ENCODE results near the gene PDCD1. TPM values are rescaled to one million over a fixed set of nuclear protein-coding genes. Genes with fewer than 3 reads are reported as not detected.
A peak's percentile ranks its signal among the peaks of the same experiment; 100 is the strongest.

The PDCD1 gene
- total RNA-seq, 6 donors from 2014 or later: 0.49 to 4.2 (median 0.91) TPM; not detected in 1

DNA sequence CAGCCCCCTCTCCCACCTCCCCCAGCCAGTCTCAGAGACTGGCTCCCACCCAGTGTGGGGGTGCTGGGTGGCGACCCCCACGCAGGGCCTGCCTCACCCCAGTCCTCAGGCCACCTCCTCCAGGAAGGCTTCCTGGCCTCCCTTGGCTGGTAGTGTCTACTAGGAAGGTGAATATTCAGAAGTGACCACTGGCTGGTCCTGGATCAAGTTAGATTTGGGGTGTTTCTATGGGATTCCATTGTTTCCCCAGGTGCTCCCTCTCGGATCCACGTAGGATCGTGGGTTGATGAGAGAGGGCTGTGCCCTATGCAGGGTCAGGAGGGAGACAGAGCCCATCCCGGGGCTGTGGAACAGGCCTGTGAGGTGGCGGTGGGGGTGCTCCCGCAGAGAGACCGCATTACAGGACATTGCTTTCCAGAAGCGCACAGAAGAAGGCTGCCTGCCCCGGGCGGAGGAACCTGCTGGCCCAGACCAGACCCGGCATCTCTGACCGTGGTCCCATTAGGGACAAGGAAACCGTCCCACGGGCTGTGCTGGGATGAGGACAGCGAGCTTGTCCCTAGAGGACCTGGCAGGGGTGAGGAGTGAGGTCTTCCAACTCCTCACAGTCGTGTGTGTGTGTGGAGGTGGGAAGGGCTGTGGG lies 3.3 kb downstream of the PDCD1 start:
- WGBS, 2 donors: 86 to 88% methylated on average over 15 to 18 of the region's 18 CpGs
- DNase-seq (peak in 1 of 2 donors; percentile 66), ATAC-seq (ENCODE audit: low FRiP score in 2 of 2) (no peak)
- Histone ChIP-seq H3K4me3 (no peak overlapping the region), H3K27me3 (no peaks in the 10 kb centered on the region), H3K9me3 (no peaks in the 10 kb centered on the region), H3K27ac (no peak overlapping the region), H3K4me1 (peaks cover 0 to 14% (median 9%) of the 10 kb centered on the region in 4 donors), H3K36me3 (no peaks in the 10 kb centered on the region)
- no peak for TF ChIP-seq EP300 (IDR thresholded peaks at IDR 0.05)

DNA sequence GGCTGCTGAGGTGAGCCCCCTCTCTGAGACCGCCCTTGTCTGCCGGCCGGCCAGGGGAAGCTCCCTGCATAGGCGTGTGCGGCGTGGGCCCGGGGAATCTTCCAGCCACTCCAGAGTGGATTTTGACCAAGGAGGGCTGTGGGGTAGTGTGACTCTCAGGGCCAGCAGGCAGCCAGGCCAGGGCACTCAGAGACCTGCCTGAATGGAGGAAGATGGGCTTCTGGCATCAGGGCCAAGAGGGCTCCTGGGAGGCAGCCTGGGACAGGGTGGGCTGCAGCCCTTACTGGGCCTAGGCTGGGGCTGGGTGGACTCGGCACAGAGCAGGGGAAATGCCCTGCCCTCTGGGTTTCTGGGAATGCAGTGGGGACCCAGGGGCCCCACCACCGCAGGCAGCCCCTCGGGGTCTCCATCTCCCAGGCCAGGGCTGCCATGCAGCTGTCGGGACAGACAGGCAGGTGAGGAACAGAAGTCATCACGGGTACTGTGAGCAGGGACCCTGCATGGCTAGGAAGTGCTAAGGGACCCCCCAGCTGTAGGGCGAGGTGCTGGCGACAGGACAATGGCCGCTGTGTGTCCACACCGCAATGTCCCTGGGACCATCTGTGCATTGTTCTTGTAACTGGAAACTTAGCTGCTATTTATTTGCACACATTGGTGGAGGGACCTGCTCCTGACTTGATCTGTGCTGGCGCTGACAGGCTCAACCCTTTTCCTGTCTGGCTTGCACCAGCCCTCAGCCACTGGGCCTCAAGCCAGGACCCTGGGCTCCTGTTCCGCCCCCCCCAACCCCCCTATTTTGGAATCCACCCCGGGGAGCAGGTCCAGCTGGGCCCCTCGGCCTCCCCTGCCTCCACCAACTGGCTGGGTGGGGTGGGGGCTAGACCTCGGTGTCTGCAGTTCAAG lies 4.1 kb downstream of the PDCD1 start:
- H3K4me1 ChIP-seq: peaks cover 0 to 8% (median 6%) of the 10 kb centered on the region in 4 donors
- no peaks in the 10 kb centered on the region for H3K36me3 ChIP-seq
- WGBS, 2 donors: 53 to 93% methylated on average over 3 to 19 of the region's 21 CpGs
- no peaks in the 10 kb centered on the region for H3K27me3 ChIP-seq
- no peak for TF ChIP-seq POLR2AphosphoS5 (IDR thresholded peaks at IDR 0.05)
- TF ChIP-seq, protein P1, sequence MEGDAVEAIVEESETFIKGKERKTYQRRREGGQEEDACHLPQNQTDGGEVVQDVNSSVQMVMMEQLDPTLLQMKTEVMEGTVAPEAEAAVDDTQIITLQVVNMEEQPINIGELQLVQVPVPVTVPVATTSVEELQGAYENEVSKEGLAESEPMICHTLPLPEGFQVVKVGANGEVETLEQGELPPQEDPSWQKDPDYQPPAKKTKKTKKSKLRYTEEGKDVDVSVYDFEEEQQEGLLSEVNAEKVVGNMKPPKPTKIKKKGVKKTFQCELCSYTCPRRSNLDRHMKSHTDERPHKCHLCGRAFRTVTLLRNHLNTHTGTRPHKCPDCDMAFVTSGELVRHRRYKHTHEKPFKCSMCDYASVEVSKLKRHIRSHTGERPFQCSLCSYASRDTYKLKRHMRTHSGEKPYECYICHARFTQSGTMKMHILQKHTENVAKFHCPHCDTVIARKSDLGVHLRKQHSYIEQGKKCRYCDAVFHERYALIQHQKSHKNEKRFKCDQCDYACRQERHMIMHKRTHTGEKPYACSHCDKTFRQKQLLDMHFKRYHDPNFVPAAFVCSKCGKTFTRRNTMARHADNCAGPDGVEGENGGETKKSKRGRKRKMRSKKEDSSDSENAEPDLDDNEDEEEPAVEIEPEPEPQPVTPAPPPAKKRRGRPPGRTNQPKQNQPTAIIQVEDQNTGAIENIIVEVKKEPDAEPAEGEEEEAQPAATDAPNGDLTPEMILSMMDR (IDR thresholded peaks at IDR 0.05): no peak
- TF ChIP-seq POLR2A (IDR thresholded peaks at IDR 0.05): no peak
- no peak overlapping the region for H3K27ac ChIP-seq
- H3K4me3 ChIP-seq: no peak overlapping the region
- peak in 1 of 2 donors; percentile 58 for DNase-seq
- no peak for ATAC-seq (ENCODE audit: low FRiP score in 2 of 2)
- no peaks in the 10 kb centered on the region for H3K9me3 ChIP-seq

DNA sequence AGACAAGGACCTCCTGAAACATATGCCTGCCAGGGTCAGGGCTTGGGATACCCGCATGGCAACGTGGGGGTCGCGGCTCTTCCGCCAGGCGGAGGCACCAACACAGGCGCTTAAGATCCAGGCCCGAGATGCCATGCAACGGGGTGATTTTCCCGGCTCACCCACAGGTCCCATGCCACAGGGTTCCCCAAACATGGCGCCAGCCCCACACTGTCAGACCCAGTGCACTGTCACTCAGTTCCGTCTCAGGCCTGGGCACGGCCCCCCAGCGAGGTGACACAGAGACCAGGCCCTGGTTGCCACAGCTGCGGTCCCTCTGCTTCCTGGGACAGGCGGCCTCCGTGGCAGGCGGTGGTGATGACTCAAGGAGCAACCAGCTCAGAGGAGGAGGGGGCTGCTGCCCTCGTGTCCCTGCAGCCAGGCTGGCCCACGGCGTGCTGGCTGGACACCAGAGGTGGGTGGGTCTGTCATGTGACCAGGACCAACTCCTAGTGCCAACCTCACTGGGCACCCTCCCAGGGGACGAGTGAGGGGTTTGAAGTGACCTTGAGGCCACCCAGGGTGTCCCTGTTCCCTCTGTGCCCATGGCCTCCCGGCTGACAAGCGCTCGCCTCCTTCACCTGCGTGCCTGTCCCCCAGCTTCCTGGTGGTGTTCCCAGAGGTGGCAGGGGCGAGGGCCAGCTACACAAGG lies 4.9 kb downstream of the PDCD1 start:
- DNase-seq (peak in 1 of 2 donors; percentile 77), ATAC-seq (ENCODE audit: low FRiP score in 2 of 2) (no peak)
- 68 to 83% methylated on average over 8 to 22 of the region's 27 CpGs for WGBS, 2 donors
- Histone ChIP-seq H3K9me3 (no peaks in the 10 kb centered on the region), H3K4me1 (peaks cover 0 to under 1% (median 0%) of the 10 kb centered on the region in 4 donors), H3K27ac (no peak overlapping the region), H3K4me3 (no peak overlapping the region), H3K36me3 (no peaks in the 10 kb centered on the region), H3K27me3 (no peaks in the 10 kb centered on the region)
- TF ChIP-seq POLR2AphosphoS5 (IDR thresholded peaks at IDR 0.05) (no peak), EP300 (IDR thresholded peaks at IDR 0.05) (no peak)
- TF ChIP-seq, protein P1 (IDR thresholded peaks at IDR 0.05): no peak

DNA sequence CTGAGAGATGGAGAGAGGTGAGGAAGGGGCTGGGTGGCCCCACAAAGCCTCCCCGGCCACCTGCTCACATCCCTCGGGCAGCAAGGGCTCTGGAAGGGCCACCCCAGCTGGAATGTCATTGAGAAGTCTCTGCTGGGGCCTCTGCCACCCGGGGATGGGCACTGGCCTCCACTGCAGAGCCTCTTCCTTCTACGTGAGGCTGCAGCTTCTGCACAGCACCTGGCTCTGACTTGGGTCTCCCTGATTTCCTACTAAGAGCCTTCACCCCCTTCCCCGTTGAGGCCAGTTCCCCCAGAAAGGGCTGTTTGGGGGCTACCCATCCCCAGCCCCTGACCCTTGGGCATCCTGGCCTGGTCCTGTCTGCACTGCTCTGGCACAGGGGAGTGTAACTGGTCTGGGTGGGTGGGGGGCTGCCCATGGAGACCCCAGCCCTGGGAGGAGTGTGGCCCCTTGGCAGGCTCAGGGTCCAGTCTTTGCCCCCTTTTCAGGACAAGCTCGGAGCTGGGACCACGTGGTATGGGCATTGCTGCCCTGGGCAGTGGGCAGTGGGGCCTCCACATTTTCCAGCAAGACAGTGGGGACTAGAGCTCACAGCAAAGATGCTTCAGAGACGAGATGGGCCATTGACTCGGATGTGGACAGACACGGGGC lies 5.6 kb downstream of the PDCD1 start:
- Histone ChIP-seq H3K27me3 (no peaks in the 10 kb centered on the region), H3K4me3 (no peak overlapping the region), H3K4me1 (no peaks in the 10 kb centered on the region), H3K9me3 (no peaks in the 10 kb centered on the region), H3K27ac (no peak overlapping the region), H3K36me3 (no peaks in the 10 kb centered on the region)
- DNase-seq (peak in 1 of 2 donors; percentile 62), ATAC-seq (ENCODE audit: low FRiP score in 2 of 2) (no peak)
- WGBS, 2 donors: 89 to 95% methylated on average over 7 to 10 of the region's 10 CpGs
- TF ChIP-seq POLR2A (IDR thresholded peaks at IDR 0.05) (no peak), EP300 (IDR thresholded peaks at IDR 0.05) (no peak), POLR2AphosphoS5 (IDR thresholded peaks at IDR 0.05) (no peak)
- TF ChIP-seq, protein P1 (IDR thresholded peaks at IDR 0.05): no peak

Data from upper lobe of left lung (tissue), 6 donors.